Liver (tissue), 9 donors: ENCODE results near the gene CROCC2. TPM values are rescaled to one million over a fixed set of nuclear protein-coding genes. Genes with fewer than 3 reads are reported as not detected.

Source experiments
- DNase-seq: peaks from one replicate; pipeline ENCODE4 v3.0.0-alpha.2; 2017; ENCODE audit warnings: low spot score
- H3K27ac ChIP-seq, 2 donors: one replicate each; pipeline ENCODE4 v1.7.0; 2013; ENCODE audit warnings: inconsistent platforms in 2 of 2, low read length in 2 of 2, control low read depth in 1 of 2, low read depth in 1 of 2, mild to moderate bottlenecking in 1 of 2
- H3K27me3 ChIP-seq, 4 donors: one replicate each; pipeline versions ENCODE4 v1.6.1 to v1.7.0; 2013; ENCODE audit warnings: low read length in 3 of 4, inconsistent platforms in 1 of 4, mild to moderate bottlenecking in 1 of 4, moderate library complexity in 1 of 4; ENCODE audit not compliant: control insufficient read depth in 4 of 4, insufficient read depth in 4 of 4
- H3K36me3 ChIP-seq, 4 donors: one replicate each; pipeline versions ENCODE4 v1.6.1 to v1.7.0; 2013; ENCODE audit warnings: low read length in 3 of 4, mild to moderate bottlenecking in 3 of 4, low read depth in 1 of 4, moderate library complexity in 1 of 4; ENCODE audit not compliant: control insufficient read depth in 4 of 4, insufficient read depth in 3 of 4
- H3K4me1 ChIP-seq, 4 donors: one replicate each; pipeline versions ENCODE4 v1.6.1 to v1.7.0; 2013; ENCODE audit warnings: low read length in 3 of 4, mild to moderate bottlenecking in 3 of 4, moderate library complexity in 1 of 4; ENCODE audit not compliant: control insufficient read depth in 4 of 4, insufficient read depth in 4 of 4
- H3K4me3 ChIP-seq, 3 donors: one replicate each; pipeline versions ENCODE4 v1.6.1 to v1.7.0; 2013; ENCODE audit warnings: low read length in 3 of 3, control low read depth in 1 of 3, low read depth in 1 of 3, mild to moderate bottlenecking in 1 of 3
- H3K9ac ChIP-seq, 2 donors: one replicate each; pipeline ENCODE4 v1.7.0; 2013; ENCODE audit warnings: low read length in 2 of 2, mild to moderate bottlenecking in 2 of 2, moderate library complexity in 2 of 2, control low read depth in 1 of 2, low read depth in 1 of 2
- H3K9me3 ChIP-seq, 4 donors: one replicate each; pipeline versions ENCODE4 v1.6.1 to v1.7.0; 2013; ENCODE audit warnings: low read length in 3 of 4; ENCODE audit not compliant: control insufficient read depth in 4 of 4
- ATF3 ChIP-seq: IDR thresholded peaks from 2 replicates; pipeline ENCODE4 v1.6.1; 2016; ENCODE audit warnings: antibody characterized with exemption
- CTCF ChIP-seq: fragments of 150-350 bp; IDR thresholded peaks from 2 replicates; pipeline ENCODE4 v1.5.1; 2017; ENCODE audit warnings: improper control_type of control experiment, low read depth, low read length; ENCODE audit not compliant: missing input control
- EGR1 ChIP-seq, 2 donors: IDR thresholded peaks; 2 replicates each; pipeline ENCODE4 v1.6.1; 2016 to 2018; ENCODE audit warnings: antibody characterized with exemption in 2 of 2, low read depth in 2 of 2
- FOXA1 ChIP-seq: IDR thresholded peaks from 2 replicates; pipeline ENCODE4 v1.6.1; 2016; ENCODE audit warnings: antibody characterized with exemption
- FOXA2 ChIP-seq: IDR thresholded peaks from 2 replicates; pipeline ENCODE4 v1.6.1; 2016; ENCODE audit warnings: antibody characterized with exemption
- GABPA ChIP-seq, 2 donors: IDR thresholded peaks in 1 of 2; conservative IDR thresholded peaks in 1 of 2; 2 replicates each; pipeline ENCODE4 v1.6.1; 2016; ENCODE audit warnings: antibody characterized with exemption in 2 of 2, mild to moderate bottlenecking in 1 of 2, moderate library complexity in 1 of 2
- HNF4A ChIP-seq, 2 donors: conservative IDR thresholded peaks; 2 replicates each; pipeline ENCODE4 v1.6.1; 2016; ENCODE audit warnings: antibody characterized with exemption in 2 of 2, mild to moderate bottlenecking in 2 of 2
- HNF4G ChIP-seq: IDR thresholded peaks from 2 replicates; pipeline ENCODE4 v1.6.1; 2016; ENCODE audit warnings: antibody characterized with exemption
- JUND ChIP-seq, 2 donors: IDR thresholded peaks; 2 replicates each; pipeline ENCODE4 v1.6.1; 2016; ENCODE audit warnings: antibody characterized with exemption in 2 of 2
- MAX ChIP-seq: IDR thresholded peaks from 2 replicates; pipeline ENCODE4 v1.6.1; 2016; ENCODE audit warnings: antibody characterized with exemption
- NR2F2 ChIP-seq: IDR thresholded peaks from 2 replicates; pipeline ENCODE4 v1.6.1; 2016; ENCODE audit warnings: antibody characterized with exemption
- RAD21 ChIP-seq, 2 donors: IDR thresholded peaks; 2 replicates each; pipeline ENCODE4 v1.6.1; 2016; ENCODE audit warnings: antibody characterized with exemption in 2 of 2, mild to moderate bottlenecking in 2 of 2
- REST ChIP-seq: IDR thresholded peaks from 2 replicates; pipeline ENCODE4 v1.6.1; 2016; ENCODE audit warnings: antibody characterized with exemption, mild to moderate bottlenecking
- RXRA ChIP-seq, 2 donors: IDR thresholded peaks; 2 replicates each; pipeline ENCODE4 v1.6.1; 2017 to 2018; ENCODE audit warnings: antibody characterized with exemption in 2 of 2, mild to moderate bottlenecking in 1 of 2
- SP1 ChIP-seq: IDR thresholded peaks from 2 replicates; pipeline ENCODE4 v1.6.1; 2018; ENCODE audit warnings: antibody characterized with exemption, mild to moderate bottlenecking
- TAF1 ChIP-seq: conservative IDR thresholded peaks from 2 replicates; pipeline ENCODE4 v1.6.1; 2016; ENCODE audit warnings: antibody characterized with exemption, mild to moderate bottlenecking
- YY1 ChIP-seq: IDR thresholded peaks from 2 replicates; pipeline ENCODE4 v1.6.1; 2016; ENCODE audit warnings: antibody characterized with exemption, mild to moderate bottlenecking
- ZBTB33 ChIP-seq: IDR thresholded peaks from 2 replicates; pipeline ENCODE4 v1.6.1; 2016; ENCODE audit warnings: antibody characterized with exemption
- WGBS: extraction: QIAGEN DNeasy Blood & Tissue Kit; methylation state at CpG from one replicate; pipeline ENCODE4 v1.1.7; 2013; 5-methylcytosine and 5-hydroxymethylcytosine counted together
- polyA plus RNA-seq, 2 donors: library from polyadenylated mRNA; stranded (reverse) in 1 of 2; unstranded in 1 of 2; fragments of 200-250 nt in 1 of 2; fragments of >200 nt in 1 of 2; fragmentation: Nextera tagmentation in 1 of 2; extraction: Ambion mirVana in 1 of 2; gene quantifications; one replicate each; pipeline versions ENCODE4 v1.2.1 to v1.2.3, GENCODE V29; 2013 to 2015
- total RNA-seq, 2 donors: library from RNA; depleted of rRNA; stranded (reverse); fragments of >200 nt; gene quantifications; one replicate each; pipeline ENCODE4 v1.2.3, GENCODE V29; 2014
- donor health status: healthy.
- donor health status: healthy.
- donor health status: healthy.
- donor health status: healthy.
- donor health status: healthy.

CROCC2 gene
- total and polyA plus RNA-seq, 4 donors = under 0.01 to 0.13 (median 0.05) TPM

- H3K4me1 ChIP-seq = peaks cover 4 to 14% (median 8%) of the 10 kb centered on the region in 4 donors
- TF ChIP-seq YY1 (no peak), HNF4G (no peak), EGR1 (IDR thresholded peaks at IDR 0.05; ENCODE audit: low read depth in 2 of 2) (no peak), TAF1 (no peak), NR2F2 (no peak), FOXA1 (no peak), ZBTB33 (no peak), SP1 (no peak), MAX (no peak), ATF3 (no peak), RAD21 (IDR thresholded peaks at IDR 0.05) (no peak), JUND (IDR thresholded peaks at IDR 0.05) (no peak), RXRA (IDR thresholded peaks at IDR 0.05) (no peak), CTCF (no peak), FOXA2 (no peak), HNF4A (conservative IDR thresholded peaks at IDR 0.05) (no peak), GABPA (IDR thresholded peaks at IDR 0.05 in 1 of 2, conservative IDR thresholded peaks at IDR 0.05 in 1 of 2) (no peak), REST (no peak)
- H3K4me3 ChIP-seq = no peak overlapping the region
- no peaks in the 10 kb centered on the region for H3K36me3 ChIP-seq
- no peaks in the 10 kb centered on the region for H3K27me3 ChIP-seq
- DNase-seq = no peak
- peaks cover 0 to 3% (median 0%) of the 10 kb centered on the region in 4 donors for H3K9me3 ChIP-seq
- WGBS = 87% methylated on average over 14 of the region's 14 CpGs
- no peak overlapping the region for H3K9ac ChIP-seq
- H3K27ac ChIP-seq = no peak overlapping the region
These were observed 4.0 kb upstream of the CROCC2 start for GRCh38 chr2:240901986-240902614.
